Measurements from ENCODE around the gene PIAS4.

The PIAS4 gene

DNA sequence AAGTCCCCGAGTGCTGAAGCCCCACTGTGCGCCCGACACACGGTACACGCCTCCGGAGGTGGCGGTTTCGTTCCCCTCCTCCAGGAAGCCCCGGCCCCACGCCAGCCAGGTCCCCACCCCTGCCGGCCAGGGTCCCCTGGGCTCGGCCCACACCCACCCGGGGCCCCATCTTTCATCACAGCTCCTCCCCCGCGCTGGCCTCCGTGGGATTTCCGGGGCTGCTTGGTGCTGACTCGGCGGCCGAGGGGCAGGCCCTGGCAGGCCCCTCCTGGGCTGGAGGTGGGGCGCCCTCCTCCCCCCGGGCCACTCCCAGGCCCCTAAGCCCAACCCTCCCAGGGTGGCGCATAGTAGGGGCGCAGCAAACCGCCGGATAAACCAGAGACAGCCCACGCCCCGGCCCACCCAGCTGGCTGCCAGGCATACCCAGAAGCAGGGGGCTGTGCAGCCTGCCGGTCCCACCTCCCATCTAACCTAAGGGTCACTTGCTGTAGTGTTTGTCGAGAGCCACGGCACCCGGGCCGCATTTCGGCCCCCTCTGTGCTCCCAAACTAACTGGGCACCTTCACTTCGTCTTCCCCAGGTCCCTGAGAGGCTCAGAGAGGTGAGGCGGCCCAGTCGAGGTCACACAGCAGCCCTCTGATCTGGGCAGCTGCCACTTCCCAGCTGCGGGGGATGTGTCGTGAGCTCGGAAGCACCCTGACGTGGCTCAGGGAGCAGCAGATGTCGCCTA lies 52.5 kb downstream of the PIAS4 start:
- TF ChIP-seq GATA2 (IDR thresholded peaks at IDR 0.05; ENCODE audit: low read depth, low read length) (no peak), GATA3 (IDR thresholded peaks at IDR 0.05; ENCODE audit: low read depth, low read length) (no peak)

DNA sequence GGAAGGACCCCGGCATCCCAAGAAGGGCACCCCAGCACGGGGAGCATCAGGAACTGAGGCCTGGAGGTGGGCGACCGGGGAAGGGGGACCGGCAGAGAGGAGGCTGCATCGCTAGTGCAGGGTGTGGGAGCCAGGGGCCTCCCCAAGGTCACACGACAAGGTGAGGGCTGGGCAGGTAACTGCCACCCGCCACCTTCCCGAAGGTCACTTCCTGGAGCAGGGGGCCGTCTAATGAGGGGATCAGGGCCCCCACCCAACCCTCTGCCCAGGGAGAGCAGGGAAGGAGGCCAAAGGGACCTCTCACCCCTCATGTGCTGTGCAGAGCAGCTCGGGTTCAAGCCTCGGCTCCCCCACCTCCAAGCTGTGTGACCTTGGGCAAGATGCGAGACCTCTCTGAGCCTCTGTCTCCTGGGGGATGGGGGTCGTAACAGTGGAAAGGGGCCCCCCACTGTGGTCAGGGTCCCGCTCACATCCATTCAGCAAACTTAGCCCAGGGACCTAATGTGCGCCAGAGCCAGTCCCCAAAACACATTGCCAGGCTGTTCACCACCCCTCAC lies 53.2 kb downstream of the PIAS4 start:
- no peak for TF ChIP-seq GATA2 (IDR thresholded peaks at IDR 0.05; ENCODE audit: low read depth, low read length)
- no peak for TF ChIP-seq GATA3 (IDR thresholded peaks at IDR 0.05; ENCODE audit: low read depth, low read length)

DNA sequence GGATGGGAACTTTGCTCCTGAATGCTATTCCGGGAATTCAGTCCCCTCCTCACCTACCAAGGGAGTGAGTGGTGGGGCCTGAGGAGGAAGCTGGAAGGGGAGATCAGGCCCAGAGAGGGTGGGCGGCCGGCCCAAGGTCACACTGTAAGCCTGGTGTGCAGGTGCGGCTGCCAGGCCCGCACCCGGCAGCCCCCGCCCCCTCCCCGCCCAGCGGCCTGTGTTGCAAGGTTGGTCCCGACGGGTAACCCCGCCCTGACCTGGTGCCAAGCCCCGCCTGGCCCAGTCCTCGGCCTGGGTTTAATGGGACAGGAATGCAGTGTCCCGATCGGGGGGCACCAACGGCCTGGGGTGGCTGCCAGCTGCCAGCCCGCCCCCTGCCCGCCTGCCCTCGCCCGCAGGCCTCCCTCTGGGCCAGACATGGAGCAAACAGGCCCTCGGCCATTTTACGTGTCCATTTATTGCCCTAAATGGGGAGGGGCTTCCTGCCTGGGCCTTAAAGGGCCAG lies 53.7 kb downstream of the PIAS4 start:
- TF ChIP-seq GATA2 (IDR thresholded peaks at IDR 0.05; ENCODE audit: low read depth, low read length) (no peak), GATA3 (IDR thresholded peaks at IDR 0.05; ENCODE audit: low read depth, low read length) (no peak)

DNA sequence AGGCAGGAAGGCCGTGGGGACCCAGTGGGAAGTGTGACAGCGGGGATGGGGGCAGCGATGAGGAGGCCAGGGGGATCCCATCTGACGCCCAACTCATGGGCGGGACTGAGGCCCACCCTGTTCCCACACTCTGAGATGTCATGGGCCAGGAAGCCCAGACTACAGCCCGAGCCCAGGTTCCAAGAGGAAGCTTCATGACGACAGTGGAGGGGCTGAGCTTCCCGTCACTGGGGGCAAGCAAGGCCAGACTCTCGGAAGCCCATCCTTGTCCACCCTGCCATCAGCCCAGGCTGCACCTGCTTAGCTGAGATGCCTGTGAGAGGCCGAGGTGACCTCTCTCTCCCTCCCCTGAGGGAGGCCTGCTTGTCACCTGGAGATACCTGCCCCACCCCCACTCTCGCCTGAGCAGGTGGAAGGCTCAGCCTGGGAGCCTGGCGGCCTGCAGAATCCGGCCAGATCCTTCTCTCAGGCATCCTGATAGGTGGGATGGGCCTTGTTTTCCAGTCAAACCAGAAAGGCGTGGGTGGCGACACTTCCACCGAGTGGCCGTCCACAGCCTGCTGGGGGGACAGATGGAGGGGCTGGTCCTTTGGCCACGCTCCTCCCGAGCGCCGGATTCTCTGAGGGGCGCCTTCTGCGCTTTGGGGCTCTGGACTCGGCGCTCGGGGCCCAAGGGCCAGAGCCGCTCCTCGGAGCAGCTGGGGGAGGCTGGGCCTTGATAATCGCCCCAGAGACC lies 54.3 kb downstream of the PIAS4 start:
- TF ChIP-seq GATA3 (IDR thresholded peaks at IDR 0.05; ENCODE audit: low read depth, low read length): no peak
- TF ChIP-seq GATA2 (IDR thresholded peaks at IDR 0.05; ENCODE audit: low read depth, low read length): no peak

DNA sequence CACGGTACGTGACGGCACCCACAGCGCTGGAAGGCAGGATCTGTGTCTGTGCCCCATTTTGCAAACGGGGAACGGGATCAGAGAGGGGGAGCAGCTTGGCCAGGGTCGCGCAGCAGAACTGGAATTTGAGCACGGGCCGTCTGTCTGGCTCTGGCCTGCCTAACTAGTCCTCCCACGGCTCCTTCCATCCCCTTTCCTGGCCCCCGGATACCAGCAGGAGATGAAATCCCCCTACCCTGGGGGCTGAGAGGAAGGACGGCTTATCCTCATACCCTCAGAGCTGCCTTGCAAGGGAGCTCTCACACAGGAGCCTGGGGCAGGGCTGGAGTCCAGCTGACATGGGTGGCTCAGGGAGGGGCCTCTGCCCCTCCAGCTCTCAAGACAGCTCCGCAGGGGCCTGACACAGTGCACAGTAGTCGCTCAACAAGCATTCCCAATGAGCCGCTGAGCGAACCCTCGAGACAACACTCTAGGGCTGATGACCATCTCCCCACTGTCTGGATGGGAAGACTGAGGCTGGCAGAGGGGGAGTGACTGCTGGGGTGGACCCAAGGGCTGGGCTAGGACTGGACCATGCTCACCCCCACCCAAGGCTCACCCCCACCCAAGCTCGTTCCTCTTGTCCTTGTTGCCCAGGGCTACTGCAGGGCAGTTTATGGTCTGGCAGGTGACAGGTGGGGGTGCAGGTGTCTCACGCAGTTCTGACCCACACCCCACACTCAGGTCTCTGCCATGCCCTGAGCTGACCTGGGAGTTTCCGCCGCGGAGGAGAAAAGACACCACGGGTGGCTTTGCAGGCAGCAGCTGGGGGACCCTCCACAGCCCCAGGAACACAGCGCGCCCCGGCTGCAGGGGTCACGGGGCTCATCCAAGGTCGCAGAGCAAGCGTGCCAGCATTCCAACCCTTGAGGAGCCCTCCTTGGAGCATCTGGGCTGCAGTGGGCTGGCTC lies 55.2 kb downstream of the PIAS4 start:
- TF ChIP-seq GATA3 (IDR thresholded peaks at IDR 0.05; ENCODE audit: low read depth, low read length): no peak
- TF ChIP-seq GATA2 (IDR thresholded peaks at IDR 0.05; ENCODE audit: low read depth, low read length): no peak

DNA sequence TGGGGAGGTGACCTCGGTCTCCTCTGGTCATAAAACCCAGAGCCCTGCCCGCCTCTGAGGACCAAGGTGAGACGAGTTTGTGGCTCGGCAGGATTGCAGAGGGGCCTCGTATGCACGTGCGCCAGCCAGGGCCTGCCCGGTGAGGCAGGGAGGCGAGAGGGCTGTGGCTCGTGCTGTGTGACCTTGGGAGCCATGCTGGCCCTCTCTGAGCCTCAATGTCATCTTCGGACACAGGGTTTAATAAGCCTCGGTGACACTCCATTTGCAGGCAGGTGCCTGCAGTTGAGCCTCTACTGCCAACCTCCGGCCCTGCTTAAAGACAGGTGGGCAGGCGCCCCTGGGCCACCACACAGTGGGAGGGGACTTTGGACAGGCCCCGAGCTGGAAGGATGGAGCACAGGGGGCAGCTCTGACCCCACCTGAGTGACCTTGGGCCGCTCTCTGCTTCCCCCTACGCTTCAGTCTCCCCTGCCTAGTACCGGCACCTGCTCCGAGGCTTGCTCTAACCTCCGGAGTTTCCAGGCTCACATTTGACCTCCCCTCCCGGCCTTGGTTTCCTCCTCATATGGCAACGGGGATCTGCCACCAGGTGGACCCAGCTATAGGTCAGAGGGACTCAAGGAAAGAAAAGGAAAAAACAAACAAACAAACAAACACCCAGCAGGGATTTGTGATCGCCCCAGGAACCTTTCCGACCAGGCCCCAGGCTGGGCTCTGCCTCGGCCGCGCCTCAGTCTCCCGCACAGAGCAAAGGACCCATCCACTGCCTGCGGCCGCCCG lies 56.0 kb downstream of the PIAS4 start:
- no peak for TF ChIP-seq GATA3 (IDR thresholded peaks at IDR 0.05; ENCODE audit: low read depth, low read length)
- TF ChIP-seq GATA2 (IDR thresholded peaks at IDR 0.05; ENCODE audit: low read depth, low read length): no peak

DNA sequence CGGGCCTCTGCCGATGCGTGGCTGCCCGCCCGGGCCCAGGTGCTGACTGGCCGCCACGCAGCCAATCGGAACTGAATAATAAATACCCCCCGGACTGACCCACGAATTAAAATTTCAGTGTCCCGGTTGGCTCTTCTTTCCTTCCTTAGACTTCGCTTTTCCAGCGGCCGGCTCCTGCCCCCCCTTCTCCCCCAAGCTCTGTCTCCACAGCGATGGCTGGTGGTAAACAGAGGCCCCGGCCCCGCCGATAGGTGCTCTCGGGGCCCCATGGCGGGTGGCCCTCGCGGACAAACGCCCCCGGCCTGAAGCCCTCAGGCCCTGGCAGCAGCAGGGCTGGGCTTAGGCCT lies 56.6 kb downstream of the PIAS4 start:
- TF ChIP-seq GATA3 (IDR thresholded peaks at IDR 0.05; ENCODE audit: low read depth, low read length) (no peak), GATA2 (IDR thresholded peaks at IDR 0.05; ENCODE audit: low read depth, low read length) (no peak)

DNA sequence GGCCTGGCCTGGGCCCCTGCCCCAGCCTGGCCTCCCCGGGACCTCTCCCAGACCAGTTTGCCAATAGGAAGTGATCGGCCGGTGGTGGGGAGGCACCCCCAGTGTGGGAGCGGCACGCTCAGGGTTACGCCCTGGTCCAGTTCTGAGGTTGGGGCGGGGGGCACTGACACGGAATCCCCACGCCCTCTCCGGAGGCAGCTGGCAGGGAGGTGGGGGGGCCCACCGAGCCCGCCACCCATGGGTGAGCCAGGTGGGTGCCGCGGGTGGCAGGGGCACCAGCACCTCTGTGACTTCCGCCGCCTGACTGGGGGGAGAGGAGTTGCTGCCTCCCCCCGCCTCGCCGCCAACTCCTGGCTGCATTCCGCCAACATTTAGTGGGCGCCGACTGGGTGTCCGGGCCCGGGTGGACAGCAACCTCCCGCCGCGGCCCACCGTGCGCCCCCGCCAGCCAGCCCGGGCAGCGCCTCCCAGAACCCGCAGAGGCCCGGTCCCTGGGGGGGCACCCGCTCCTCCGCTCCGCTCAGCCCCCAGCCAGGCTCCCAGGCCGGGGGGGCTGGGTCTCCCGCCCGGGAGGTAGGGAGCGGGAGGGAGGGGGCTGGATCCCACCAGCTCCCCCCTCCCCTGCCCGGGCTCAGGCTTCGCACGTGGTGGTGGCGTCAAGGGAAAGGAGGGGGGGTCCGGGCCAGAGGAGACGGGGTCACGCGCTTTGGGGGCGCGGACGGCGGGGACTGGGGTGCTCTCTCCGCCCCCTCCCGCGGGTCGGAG lies 57.1 kb downstream of the PIAS4 start:
- TF ChIP-seq GATA2 (IDR thresholded peaks at IDR 0.05; ENCODE audit: low read depth, low read length) (no peak), GATA3 (IDR thresholded peaks at IDR 0.05; ENCODE audit: low read depth, low read length) (no peak)

DNA sequence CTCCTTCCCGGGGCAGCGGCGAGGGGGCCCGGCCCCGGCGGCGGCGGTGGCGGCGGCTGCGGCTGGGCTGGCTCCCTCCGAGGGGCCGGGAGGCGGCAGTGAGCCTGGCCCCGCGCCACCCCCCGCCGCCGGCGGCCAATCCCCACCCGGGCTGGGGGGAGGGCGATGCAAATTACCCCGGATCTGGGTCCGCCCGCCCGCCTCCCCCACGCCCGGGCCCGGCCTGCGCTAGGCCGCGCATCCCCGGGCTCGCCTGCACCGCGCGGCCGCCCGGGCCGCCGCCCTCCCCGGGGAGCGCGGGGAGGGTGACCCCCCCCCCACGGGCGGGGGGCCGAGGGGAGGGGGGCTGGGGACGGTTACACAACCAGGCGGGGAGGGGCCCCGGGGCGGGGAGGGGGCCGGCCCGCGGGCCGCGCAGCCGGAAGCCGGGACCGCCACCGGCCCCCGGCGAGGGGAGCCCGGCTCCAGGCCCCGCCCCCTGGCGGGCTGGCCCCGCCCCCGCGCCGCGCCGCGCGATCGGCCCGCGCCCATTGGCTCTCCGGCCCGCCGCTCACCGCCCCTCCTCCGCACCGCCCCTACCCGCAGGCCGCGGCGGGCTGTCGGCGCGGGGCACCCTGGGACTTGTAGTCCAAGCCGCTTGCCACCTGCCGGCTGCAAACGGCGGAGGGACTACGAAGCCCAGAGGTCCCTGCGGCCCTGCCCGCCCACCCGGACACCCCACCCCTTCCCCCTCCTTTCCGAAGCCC lies 58.1 kb downstream of the PIAS4 start:
- no peak for TF ChIP-seq GATA3 (IDR thresholded peaks at IDR 0.05; ENCODE audit: low read depth, low read length)
- TF ChIP-seq GATA2 (IDR thresholded peaks at IDR 0.05; ENCODE audit: low read depth, low read length): no peak

DNA sequence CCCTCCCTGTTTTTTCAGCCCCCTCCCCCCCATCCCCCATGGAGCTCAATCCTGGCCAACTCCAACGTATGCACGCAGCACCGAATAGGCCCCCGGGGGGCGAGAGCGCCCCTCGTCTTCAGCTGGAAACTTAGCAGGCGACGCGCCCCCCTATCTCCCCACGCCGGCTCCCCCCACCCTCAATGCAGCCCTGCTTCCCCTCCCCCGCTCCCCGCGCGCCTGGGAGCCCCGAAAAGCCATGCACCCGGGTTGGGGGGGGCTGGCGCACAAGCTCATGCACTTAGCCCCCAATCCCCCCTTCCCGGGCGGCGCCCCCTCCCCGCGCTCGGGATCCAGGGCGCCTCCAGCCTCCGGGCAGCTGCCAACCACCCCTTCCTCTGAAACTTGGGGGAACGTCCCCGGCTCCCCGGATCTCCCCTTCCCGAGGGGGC lies 58.7 kb downstream of the PIAS4 start:
- TF ChIP-seq GATA2 (IDR thresholded peaks at IDR 0.05; ENCODE audit: low read depth, low read length) (no peak), GATA3 (IDR thresholded peaks at IDR 0.05; ENCODE audit: low read depth, low read length) (no peak)

DNA sequence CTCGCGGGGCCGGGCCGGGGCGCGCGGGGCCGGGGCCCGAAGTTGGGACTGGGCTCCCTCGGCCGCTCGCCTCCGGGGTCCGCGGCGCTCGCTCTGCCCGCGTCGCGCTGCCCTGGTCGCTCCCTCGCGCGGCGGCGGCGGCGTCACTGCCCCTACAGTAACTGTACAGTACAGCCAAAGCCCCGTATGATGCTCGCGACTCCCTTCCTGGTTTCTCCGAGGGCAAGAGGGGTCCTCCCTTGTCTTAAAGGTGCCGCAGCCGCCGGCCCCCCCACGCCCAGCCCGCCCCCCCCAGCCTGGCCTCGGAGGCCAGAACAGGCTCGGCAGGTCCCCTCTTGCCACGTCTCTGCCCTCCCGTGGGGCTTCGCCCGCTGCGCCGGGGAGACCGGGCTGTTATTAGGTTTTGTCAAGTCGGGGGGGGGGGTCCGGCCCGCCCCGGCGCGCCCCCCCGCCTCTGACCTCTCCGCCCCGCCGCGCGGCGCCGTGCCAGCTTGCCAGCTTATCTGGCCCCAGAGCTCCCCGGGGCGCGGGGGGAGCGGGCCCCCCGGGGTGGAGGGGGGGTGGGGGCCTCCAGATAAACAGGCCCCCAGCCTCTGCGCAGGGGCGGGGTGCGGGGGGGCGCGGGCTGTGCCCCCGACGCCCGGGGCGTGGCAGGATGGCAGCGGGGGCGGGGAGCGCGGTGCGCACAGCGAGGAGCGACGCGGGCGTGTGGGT lies 59.3 kb downstream of the PIAS4 start, which contains the start of gene ZBTB7A:
Gene ZBTB7A (minus strand): TSS at position 218 of the 714 bp plus-strand sequence. CDS start 11,667 bp downstream, outside the sequence.
- TF ChIP-seq GATA3 (IDR thresholded peaks at IDR 0.05; ENCODE audit: low read depth, low read length) (no peak), GATA2 (IDR thresholded peaks at IDR 0.05; ENCODE audit: low read depth, low read length) (no peak)
